Omental fat pad (tissue), 4 donors: ENCODE results near the gene DAGLA. TPM values are rescaled to one million over a fixed set of nuclear protein-coding genes. Genes with fewer than 3 reads are reported as not detected.

Experiments
- ATAC-seq: fragments of 150-250 bp; one replicate; pipeline ENCODE4 v1.9.1; 2016; ENCODE audit warnings: mild to moderate bottlenecking, moderate library complexity; ENCODE audit not compliant: low FRiP score
- DNase-seq: peaks from one replicate; pipeline ENCODE4 v3.0.0-alpha.2; 2019; ENCODE audit warnings: low spot score
- total RNA-seq, 4 donors: library from RNA; depleted of rRNA; stranded (reverse); fragments of >200 nt; gene quantifications; one replicate each; pipeline ENCODE4 v1.1.0, GENCODE V29; 2016
- TF ChIP-seq, protein P1 (sequence below), 3 donors: fragments of 450-650 bp; IDR thresholded peaks; one replicate each; pipeline ENCODE4 v1.5.1; 2016 to 2017; ENCODE audit warnings: antibody characterized with exemption in 3 of 3, mild to moderate bottlenecking in 3 of 3, moderate library complexity in 2 of 3

Gene DAGLA
- total RNA-seq, 4 donors from 2014 or later = 1.4 to 4.6 (median 2.8) TPM

DNA sequence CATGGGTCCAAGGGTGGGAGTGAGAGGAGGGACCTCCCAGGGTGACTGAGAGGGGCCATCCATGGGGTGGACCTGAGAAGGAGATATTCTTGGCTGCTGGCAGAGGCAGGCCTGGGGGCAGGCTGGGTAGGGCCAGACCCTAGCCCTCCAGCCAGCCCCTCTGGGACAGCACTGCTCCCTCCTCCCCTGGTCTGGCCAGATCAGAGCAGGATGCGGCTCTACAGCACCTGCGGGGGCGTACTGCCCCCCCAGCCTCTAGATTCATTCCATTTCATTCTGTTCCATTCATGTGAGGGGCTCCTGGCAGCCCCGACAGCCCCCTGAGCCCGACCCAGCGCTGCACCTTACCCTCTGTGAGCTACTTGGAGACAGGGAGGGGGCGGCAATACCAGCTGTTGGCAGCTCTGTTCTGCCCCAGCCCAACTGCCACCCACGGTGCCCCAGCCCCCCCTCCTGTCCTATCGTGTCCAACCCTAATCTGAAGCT is 37.9 kb downstream of the DAGLA start:
- TF ChIP-seq, protein P1, sequence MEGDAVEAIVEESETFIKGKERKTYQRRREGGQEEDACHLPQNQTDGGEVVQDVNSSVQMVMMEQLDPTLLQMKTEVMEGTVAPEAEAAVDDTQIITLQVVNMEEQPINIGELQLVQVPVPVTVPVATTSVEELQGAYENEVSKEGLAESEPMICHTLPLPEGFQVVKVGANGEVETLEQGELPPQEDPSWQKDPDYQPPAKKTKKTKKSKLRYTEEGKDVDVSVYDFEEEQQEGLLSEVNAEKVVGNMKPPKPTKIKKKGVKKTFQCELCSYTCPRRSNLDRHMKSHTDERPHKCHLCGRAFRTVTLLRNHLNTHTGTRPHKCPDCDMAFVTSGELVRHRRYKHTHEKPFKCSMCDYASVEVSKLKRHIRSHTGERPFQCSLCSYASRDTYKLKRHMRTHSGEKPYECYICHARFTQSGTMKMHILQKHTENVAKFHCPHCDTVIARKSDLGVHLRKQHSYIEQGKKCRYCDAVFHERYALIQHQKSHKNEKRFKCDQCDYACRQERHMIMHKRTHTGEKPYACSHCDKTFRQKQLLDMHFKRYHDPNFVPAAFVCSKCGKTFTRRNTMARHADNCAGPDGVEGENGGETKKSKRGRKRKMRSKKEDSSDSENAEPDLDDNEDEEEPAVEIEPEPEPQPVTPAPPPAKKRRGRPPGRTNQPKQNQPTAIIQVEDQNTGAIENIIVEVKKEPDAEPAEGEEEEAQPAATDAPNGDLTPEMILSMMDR (IDR thresholded peaks at IDR 0.05) = no peak
- no peak for DNase-seq
- ATAC-seq = no peak

DNA sequence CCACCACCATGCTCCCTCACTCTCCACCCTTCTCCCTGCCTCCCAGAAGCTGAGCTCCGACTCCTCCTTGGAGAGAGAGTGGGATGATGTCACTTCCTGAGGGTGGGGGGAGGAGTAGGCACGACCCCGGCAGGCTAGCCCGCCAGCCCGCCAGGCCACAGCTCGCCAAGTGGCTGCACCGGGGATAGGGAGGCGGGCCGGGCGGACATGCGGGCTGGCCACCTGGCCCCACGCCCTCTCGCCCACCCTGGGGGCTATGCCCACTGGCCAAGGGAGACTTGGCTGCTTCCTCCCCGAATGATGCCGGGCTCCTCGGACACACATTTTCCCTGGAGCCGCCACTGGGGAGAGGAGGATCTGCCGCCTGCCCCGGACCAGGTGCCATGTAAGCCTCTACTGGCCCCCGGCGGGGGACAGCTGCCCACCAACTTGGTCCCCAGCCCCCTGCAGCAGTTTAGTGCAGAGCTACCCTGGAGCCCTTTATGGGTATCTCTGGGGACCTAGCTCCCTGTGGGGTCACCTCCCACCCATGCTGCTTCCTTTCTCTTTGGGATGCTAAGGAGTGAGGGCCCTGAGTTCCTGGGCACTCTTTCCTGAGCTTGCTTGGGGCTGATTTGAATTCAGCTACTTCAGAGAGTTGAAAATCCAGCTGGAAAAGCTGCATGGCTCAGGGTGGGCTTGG is 38.6 kb downstream of the DAGLA start:
- TF ChIP-seq, protein P1 (IDR thresholded peaks at IDR 0.05) = no peak
- ATAC-seq = peak; percentile 53
- no peak for DNase-seq

DNA sequence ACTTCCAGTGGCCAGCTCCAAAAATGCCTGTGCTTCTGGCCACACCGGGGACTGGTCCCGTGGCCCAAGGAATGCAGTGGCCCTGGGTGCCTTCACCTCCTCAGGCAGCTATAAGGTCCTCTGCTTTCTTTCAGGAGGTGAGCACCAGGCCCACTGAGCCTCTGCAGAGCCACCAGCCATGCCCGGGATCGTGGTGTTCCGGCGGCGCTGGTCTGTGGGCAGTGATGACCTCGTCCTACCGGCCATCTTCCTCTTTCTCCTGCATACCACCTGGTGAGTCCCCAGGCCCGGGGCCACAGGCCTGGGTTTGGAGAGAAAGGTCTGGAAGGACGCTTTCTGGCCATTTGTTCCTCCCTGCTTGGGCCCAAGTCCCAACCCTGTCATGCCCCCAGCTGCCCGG is 39.8 kb downstream of the DAGLA start:
- TF ChIP-seq, protein P1 (IDR thresholded peaks at IDR 0.05) = no peak
- no peak for DNase-seq
- no peak for ATAC-seq

DNA sequence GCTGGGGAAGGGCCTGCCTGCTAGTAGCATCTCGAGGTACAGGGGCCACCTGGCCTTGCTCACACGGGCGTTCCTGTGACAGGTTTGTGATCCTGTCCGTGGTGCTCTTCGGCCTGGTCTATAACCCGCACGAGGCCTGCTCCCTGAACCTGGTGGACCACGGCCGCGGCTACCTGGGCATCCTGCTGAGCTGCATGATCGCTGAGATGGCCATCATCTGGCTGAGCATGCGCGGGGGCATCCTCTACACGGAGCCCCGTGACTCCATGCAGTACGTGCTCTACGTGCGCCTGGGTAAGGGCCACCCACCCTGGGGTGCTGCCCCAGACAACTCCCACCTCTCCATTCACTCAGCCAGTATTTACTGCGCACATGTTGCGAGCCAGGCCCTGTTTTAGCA is 40.4 kb downstream of the DAGLA start:
- no peak for DNase-seq
- no peak for ATAC-seq
- TF ChIP-seq, protein P1 (IDR thresholded peaks at IDR 0.05) = no peak

DNA sequence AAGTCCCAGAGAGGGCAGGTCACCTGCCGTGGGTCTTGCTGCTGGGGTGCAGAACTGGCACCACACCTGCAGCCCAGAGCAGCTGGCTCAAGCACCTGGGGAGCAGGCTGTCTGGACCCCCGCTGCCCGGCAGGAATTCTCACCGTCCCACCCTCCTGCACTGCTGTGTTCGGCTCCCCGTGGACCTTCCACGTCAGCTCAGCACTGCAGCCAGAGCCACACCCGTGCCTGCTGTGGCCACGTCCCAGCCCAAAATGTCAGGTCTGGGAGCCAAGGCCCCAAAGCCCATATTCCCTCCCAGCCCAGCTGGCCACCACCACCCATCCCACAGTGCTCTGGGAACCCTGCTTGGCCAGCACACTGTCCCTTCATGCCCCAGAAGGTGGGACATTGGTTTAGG is 44.2 kb downstream of the DAGLA start:
- TF ChIP-seq, protein P1 (IDR thresholded peaks at IDR 0.05) = no peak
- DNase-seq = no peak
- ATAC-seq = no peak

DNA sequence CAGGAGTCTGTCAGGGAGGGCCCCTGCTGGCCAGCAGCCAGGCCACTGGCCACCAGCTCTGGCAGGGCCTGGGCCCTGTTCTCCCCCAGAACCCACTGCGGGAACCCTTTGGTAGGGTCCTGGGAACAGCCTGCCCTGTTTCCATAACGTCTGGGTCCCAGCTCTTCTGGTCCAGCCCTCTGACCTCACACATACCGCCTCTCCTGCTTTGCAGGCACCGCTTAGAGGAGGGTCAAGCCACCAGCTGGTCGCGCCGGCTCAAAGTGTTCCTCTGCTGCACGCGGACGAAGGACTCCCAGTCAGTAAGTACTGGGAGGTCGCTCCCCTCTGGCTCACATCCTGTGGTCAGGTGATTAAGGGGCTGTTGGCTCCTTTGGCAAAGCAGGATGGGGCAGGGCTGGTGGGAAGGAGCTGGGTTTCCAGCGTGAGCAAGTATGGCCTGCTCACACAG is 45.6 kb downstream of the DAGLA start:
- TF ChIP-seq, protein P1 (IDR thresholded peaks at IDR 0.05) = no peak
- ATAC-seq (no peak), DNase-seq (no peak)

DNA sequence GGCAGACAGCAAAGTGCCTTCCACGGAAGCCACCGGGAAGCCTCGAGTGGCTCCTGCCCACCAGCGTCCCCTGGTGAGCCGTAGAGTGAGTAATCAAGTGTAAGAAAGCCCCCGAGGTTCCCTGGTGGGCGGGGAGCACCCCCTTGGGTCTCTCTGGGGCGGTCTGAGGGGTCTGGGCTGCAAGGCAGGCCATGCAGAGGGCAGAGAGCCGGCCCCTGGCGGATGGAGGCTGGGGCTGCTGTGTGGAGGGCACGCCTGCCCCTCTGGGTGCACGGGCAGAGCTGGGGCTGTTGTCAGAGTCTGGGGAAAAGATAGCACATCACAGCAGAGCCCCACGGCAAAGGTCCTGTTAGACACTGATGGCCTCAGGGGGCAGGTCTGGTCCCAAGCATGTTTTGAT is 46.6 kb downstream of the DAGLA start:
- ATAC-seq = no peak
- TF ChIP-seq, protein P1 (IDR thresholded peaks at IDR 0.05) = no peak
- no peak for DNase-seq
